Fibroblast of skin of left biceps (primary cell): ENCODE data around the gene PPP2R3B.
A peak's percentile ranks its signal among the peaks of the same experiment; 100 is the strongest.
"Not testable (repeated sequence)": the region's sequence is repeated elsewhere in the genome, so short reads cannot be mapped to it uniquely, and the experiment has no call there.

ENCODE experiments used
- DNase-seq, 2 experiments: peaks; one replicate each; pipeline ENCODE4 v3.0.0-alpha.2; 2013; ENCODE audit warnings: low read depth in 2 of 2

The PPP2R3B gene, protein sequence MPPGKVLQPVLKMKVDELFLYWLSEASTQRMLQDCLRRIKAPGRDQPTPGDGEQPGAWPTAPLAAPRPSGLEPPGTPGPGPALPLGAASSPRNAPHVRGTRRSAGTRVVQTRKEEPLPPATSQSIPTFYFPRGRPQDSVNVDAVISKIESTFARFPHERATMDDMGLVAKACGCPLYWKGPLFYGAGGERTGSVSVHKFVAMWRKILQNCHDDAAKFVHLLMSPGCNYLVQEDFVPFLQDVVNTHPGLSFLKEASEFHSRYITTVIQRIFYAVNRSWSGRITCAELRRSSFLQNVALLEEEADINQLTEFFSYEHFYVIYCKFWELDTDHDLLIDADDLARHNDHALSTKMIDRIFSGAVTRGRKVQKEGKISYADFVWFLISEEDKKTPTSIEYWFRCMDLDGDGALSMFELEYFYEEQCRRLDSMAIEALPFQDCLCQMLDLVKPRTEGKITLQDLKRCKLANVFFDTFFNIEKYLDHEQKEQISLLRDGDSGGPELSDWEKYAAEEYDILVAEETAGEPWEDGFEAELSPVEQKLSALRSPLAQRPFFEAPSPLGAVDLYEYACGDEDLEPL

GRCh38 chrX:386768-387575 is at the start of gene PPP2R3B:
TSS of gene PPP2R3B (minus strand) at chrX:386907. CDS start at chrX:386691, 216 bp downstream.
- DNase-seq = peak; percentile 94 to 95

DNA sequence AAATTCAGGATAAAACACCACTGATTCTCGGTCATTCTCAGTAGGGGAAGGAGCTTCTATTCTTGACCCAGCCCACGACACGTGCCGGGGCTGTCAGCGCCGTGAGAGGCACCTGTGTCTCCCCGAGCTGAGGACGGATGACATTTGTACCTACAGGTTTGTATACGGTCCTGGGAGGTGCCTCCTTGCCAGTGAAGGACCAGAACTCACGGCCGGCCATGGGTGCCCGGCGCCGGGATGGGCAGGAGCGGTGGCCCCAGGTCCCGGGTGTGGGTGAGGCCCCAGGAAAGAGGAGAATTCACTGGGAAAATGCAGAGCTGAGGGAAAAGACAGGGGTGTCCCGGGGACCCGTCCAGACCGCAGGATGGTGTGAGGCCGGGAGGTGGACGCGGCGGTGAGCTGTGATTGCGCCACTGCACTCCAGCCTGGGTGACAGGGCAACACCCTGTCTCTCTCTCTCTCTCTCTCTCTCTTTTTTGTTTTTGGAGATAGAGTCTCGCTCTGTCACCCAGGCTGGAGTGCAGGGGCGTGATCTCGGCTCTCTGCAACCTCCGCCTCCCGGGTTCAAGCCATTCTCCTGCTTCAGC is 48.9 kb upstream of the PPP2R3B start:
- DNase-seq = no peak

- DNase-seq = no peak
These were observed 48.2 kb upstream of the PPP2R3B start for GRCh38 chrX:434946-435345.

DNA sequence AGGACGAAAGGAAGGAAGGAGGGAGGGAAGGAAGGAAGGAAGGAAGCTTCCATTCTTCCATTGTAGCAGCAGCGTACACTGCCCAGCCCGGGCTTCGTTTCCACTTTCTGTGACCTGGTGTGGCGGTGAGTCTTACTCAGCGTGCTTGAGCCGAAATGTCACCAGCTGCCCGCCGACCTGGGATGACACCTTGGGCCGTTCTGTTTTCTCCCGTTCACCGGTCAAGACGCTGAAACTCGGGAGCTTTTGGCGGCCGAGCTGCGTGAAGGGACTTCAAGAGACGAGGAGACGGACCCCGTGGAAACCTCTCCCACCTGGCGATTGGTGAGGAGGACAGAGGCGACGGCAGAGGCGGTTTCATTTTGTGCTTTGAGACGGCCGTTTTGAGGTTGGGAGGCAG is 47.1 kb upstream of the PPP2R3B start:
- no peak for DNase-seq

GRCh38 chrX:432666-433065 is 46.0 kb upstream of the PPP2R3B start:
- not testable (repeated sequence) for DNase-seq

DNA sequence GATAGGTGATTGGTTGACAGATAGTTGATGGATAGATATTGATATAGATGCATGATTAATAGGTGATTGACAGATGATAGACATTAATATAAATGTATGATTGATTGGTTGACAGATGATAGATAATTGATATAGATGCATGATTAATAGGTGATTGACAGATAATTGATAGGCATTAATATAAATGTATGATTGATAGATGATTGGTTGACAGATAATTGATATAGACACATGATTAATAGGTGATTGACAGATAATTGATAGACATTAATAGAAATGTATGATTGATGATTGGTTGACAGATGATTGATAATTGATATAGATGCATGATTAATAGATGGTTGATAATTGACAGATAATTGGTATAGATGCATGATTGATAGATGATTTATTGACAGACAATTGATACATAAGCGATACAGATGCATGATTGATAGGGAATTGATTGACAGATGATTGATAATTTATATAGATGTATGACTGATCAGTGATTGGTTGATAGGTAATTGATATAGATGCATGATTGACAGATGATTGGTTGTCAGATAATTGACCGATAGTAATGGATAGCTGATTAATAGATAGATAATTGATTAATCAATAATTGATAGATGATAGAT is 44.9 kb upstream of the PPP2R3B start:
- DNase-seq = no peak

GRCh38 chrX:431056-431455 is 44.3 kb upstream of the PPP2R3B start:
- DNase-seq = no peak

- DNase-seq = no peak
These were observed 42.6 kb upstream of the PPP2R3B start for GRCh38 chrX:429266-429825.

DNA sequence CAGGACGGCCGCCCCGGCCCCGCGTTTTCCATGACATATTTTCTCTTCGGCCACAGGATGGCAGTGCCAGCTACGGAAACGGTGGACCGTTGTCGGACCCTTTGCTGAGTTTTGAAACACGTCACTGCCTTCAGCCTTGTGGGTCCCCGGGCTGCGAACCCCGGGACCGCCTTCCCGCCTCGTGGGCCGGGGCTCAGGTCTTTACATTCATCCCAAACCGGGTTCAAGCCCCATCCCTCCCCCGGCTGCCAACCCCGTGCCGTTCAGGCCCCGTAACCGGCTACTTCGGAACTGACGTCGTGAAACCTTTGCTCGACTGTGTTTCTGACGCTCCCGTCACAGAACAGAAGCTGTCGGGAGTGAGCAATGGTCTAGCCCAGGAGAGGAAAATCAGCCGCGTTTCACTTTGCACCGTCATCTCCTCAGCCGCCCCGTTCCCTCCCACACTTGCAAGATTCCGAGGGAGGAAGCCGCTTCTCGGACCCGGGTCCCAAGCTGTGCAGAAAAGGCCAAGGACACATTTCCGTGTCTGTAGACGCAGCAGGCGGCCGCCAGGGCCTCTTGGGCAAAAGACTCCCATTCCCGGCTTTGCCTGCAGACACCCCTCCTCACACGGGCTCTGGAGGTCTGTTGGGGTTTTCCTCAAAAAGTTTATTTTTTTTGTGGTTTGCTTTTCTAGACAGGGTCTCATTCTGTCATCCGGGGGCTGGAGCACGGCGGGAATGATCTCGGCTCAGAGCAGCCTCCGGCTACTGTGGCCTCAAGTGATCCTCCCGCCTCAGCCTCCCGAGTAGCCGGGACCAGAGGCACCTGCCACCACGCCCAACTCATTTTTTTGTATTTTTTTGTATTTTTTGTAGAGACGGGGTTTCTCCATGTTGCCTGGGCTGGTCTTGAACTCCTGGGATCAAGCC is 41.4 kb upstream of the PPP2R3B start:
- peak; percentile 21 to 28 for DNase-seq

DNA sequence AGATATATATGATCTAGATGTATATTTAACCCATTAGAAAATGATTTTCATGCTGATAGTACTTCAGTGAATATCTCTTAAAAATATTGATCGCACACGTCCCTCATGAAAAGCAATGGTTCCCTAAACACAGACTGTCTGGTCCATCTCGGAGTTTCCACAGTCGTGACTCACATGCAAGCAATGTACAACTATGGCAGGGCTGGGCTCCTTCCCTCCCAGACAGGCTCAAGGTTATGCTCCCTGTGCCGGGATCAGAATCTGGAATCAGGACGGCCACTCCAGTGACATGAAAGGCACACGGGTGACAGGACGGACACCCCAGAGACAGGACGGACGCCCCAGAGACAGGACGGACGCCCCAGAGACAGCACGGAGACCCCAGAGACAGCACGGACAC is 40.2 kb upstream of the PPP2R3B start:
- no peak for DNase-seq

DNA sequence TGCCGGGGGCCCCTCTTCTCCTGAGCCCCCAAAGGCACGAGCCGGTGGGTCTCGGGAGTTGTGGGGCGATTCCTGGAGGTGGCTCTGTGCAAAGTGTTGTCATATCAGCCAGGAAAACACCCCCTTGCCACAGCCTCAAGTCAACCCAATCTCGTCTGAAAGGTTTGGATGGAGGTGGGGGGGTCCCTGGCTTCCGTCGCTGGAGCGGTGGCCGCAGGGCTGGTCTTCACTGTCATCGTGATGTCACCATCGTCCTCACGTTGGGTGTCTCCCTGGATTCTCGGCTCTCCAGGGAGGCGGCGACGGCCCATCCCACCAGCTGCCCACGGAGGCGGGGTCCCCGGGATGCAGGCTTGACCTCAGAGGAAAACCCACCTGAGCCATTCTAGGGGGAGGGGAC is 38.3 kb upstream of the PPP2R3B start:
- no peak for DNase-seq

- no peak for DNase-seq
These were observed 35.1 kb upstream of the PPP2R3B start for GRCh38 chrX:421646-422391.

DNA sequence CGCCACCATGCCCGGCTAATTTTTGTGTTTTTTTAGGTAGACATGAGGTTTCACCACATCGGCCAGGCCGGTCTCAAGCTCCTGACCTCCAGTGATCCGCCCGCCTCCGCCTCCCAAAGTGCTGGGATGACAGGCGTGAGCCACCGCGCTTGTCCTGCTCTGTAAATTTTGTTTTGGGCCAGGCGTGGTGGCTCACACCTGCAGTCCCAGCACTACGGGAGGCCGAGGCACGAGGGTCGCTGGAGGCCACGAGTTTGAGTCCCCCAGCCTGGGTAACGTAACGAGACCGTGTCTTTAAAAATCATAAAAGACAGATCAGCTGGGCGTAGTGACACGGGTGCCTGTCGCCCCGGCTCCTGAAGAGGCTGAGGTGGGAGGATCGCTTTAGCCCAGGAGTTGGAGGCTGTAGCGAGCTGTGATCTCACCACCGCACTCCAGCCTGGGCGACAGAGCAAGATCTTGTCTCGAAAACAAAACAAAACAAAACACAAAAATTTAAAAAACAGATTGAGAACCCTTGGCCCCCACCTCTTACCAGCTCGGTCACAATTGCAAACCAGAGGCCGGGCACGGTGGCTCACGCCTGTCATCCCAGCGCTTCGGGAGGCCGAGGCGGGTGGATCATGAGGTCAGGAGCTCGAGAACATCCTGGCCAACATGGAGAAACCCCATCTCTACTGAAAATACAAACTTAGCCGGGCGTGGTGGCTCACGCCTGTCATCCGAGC is 34.0 kb upstream of the PPP2R3B start:
- no peak for DNase-seq

DNA sequence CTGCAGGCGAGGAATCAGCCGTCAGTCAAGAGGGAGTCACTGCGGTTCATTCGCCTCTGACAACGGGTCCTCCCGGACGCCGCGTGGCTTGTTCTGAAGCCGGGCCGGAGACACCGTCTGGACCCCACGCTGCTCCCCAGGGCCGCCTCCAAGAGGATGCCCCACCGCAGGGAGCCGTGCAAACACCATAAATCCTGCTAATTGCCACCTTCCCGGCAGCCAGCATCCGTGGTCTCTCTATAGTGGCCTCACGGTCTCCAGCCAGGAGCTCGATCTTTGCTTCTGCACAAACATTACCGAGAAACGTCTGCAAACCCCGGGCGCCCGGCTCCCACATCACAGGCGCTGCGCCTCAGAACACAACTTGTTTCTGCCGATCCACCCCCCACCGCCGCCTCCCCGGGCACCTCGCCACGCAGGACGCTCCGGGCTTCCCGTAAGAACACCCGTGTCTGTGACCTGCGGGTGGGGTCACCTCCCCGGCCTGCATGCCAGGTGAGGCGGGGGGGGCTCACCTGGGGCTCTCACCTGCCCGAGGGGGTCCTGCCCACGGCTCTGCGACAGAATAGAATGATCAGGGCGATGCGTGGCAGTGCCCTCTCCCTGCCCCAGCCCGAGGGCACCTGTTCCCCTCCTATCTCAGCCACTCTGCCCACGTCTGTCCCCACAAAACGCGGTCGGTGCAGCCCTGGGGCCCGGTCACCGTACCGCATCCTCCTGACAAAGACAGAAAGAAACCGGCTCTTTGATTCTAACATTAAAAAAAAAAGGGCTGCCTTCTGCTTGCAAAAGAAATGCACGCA is 32.4 kb upstream of the PPP2R3B start:
- DNase-seq = no peak

DNA sequence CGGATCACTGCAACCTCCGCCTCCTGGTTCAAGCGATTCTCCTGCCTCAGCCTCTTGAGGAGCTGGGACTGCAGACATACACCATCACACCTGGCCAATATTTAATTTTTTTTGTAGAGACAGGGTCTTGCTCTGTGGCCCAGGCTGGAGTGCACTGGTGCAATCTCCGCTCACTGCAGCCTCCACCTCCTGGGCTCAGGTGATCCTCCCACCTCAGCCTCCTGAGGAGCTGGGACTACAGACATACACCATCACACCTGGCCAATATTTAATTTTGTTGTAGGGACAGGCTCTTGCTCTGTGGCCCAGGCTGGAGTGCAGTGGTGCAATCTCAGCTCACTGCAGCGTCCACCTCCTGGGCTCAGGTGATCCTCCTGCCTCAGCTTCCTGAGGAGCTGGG is 28.8 kb upstream of the PPP2R3B start:
- not testable (repeated sequence) for DNase-seq

GRCh38 chrX:413322-414201 is 26.9 kb upstream of the PPP2R3B start:
- DNase-seq = no peak

GRCh38 chrX:410296-410695 is 23.6 kb upstream of the PPP2R3B start:
- DNase-seq = no peak
